Middle frontal gyrus (tissue), 1 donor: ENCODE results near the gene PSMD13.
"Not testable (repeated sequence)": the region's sequence is repeated elsewhere in the genome, so short reads cannot be mapped to it uniquely, and the experiment has no call there.

ENCODE experiments used
- DNase-seq: peaks from one replicate; pipeline ENCODE4 v3.0.0-alpha.2; 2015; ENCODE audit warnings: low spot score; ENCODE audit errors: extremely low spot score

PSMD13 gene

GRCh38 chr11:249062-249461, 12.3 kb downstream of the PSMD13 start:
- no peak for DNase-seq

- DNase-seq: no peak
Observed at GRCh38 chr11:250274-250673, 13.5 kb downstream of the PSMD13 start.

GRCh38 chr11:250740-251299, 14.0 kb downstream of the PSMD13 start:
- DNase-seq: no peak

GRCh38 chr11:251550-251949, 14.8 kb downstream of the PSMD13 start:
- no peak for DNase-seq

- DNase-seq: no peak
Observed at GRCh38 chr11:252666-253065, 15.9 kb downstream of the PSMD13 start.

DNA sequence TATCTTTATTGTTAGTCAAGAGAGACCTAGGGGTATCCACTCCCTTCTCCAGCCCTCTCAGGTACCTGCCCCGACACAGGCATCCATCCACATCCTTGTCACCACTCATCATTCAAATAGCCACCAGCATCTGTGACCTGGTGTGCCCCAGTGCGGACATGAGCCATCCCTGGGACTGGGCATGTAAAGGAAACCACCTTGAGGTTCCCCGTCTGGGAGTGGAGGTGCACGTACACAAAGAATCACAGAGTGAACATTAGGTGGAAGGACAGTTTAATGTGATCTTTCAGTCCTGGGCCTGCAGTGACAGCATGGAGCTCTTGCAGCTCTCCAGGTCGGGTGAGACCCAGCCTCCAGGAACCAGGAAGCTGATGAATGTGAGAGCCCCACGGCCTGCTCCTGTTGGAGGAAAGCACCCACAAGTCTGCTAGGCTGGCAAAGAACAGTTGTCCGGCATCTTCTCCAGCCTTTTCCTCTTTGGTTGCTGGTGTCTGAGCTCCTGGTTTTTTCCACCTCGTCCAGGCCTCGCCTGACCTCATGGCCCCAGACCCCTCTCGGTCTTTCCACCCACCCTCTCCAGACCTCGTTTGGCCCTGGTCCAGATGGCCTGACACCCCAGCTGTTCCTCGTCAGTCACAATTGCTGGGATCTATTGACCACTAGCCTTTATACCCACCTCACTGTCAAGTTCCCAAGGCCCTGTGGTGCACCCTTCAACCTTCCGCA, 16.5 kb downstream of the PSMD13 start:
- no peak for DNase-seq

DNA sequence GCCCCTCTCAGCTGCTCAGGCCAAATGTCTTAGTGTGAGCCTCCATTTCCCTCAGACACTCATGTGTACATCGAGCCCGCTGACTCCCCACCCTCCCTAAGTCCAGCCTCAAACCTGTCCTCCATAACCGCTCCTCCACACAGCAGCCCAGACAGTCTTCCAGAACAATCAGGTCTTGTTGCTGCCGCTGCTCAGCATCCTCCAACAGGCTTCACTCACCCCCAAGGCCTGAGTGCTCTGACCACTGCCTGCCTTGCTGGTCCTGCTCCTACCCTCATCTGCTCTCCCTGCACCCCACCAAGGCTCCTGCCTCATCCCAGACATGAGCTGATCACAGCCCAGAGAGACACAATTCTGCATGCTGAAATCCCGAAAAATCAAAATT, 17.1 kb downstream of the PSMD13 start:
- no peak for DNase-seq

DNA sequence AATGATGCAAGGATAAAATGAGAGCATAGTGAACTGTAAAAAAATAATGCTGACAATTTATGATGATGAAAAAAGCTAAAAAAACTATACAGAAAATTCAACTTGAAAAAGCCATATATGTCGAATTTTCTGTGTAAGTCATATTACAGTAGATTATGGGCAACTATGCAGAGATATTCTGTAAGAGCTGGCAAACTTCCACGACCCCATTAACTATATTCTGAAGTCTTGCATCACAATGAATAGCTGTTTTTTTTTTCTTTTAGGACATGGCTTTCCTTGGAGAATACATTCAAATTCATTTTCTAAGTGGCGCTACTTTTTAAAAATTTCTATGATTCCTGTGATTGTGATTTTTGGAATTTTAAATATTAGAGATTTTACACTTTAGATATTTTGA, 18.4 kb downstream of the PSMD13 start:
- DNase-seq: no peak

DNA sequence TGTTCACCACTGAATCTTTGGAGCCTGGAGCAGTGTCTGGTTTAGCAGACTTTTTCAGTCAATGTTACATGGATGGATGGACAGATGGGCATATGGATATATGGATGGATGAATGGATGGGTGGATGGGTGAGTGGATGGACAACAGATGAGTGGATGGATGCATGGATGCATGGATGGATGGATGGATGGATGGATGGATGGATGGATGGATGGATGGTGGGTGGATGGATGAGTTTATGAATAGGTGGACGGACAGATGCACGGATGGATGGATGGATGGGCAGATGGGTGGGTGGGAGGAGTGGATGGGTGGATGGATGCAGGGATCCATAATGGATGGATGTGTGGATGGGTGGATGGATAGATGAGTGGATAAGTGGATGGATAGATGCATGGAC, 19.0 kb downstream of the PSMD13 start:
- DNase-seq: no peak

- DNase-seq: no peak
Observed at GRCh38 chr11:256952-257737, 20.4 kb downstream of the PSMD13 start.

GRCh38 chr11:257766-258493, 21.2 kb downstream of the PSMD13 start:
- no peak for DNase-seq

GRCh38 chr11:259413-259812, 22.6 kb downstream of the PSMD13 start:
- DNase-seq: no peak

GRCh38 chr11:261624-262023, 24.8 kb downstream of the PSMD13 start:
- DNase-seq: no peak

- DNase-seq: no peak
Observed at GRCh38 chr11:266676-267439, 30.1 kb downstream of the PSMD13 start.

DNA sequence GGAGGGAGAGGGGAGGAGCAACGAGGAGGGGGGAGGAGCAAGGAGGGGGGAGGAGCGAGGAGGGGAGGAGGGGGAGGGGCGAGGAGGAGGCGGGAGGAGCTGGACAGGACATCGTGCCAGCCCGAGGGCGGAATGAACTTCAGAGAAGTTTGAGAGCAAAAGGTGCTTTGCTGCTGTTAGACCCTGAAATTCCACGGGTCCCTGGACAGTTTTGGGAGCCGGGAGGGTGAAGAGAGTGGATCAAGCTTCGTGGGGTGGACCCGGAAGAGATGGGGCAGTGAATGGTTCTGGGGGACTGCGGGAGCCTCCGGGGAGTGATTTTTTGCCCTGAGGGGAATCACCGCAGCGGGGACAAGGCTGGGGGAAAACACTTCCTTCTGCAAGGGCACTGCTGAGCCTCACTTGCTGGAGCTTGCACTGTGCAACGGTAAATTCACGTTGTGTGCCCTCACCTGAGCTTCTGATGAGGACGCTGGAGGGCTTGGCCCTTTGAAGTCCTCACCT, 30.8 kb downstream of the PSMD13 start:
- no peak for DNase-seq

DNA sequence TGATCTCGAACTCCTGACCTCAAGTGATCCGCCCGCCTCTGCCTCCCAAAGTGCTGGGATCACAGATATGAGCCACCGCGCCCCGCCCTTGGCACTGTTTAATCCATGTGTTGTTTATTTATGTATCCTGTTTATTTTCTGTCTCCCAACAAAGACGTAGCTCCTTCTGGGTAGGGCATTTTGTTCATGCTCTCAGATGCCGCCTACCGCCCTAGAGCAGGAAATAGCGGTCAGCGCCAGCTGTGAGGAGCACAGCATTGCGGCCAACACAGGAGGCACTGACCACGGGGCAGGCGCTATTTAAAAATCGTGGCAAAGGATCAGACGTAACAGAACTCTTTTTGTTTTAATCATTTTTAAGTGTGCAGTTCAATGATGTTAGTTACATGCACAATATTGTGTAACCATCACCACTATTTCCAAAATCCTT, 32.0 kb downstream of the PSMD13 start:
- DNase-seq: not testable (repeated sequence)

DNA sequence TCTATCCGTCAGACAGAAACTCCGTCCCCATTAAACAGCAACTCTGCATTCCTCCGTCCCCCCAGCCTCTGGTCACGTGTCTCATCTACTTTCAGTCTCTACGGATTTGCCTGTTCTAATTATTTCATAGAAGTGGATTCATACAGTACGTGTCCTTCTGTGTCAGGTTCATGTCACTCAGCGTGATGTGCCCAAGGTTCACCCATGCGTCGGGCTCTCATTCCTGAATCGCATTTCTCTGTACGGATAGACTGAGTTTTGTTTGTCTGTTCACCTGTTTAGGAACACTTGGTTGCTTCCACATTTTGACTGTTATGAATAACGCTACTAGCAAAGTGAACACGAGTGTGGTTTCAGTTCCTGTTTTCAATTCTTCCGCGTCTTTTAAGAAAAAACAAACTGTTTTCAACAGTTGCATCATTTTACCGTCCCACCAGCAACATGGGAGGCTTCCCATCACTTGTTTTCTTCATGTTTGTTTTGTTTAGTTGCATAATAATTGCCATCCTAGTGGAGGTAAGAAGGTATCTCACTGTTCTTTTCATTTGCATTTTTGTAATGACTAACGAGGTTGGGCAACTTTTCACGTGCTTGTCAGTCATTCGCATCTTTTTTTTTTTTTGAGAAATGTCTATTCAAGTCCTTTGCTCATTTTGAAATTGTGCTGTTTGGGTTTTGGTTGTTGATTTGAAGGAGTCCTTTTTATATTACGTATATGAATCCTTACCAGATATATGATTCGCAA, 32.5 kb downstream of the PSMD13 start:
- no peak for DNase-seq

GRCh38 chr11:270451-271318, 33.9 kb downstream of the PSMD13 start:
- DNase-seq: no peak

DNA sequence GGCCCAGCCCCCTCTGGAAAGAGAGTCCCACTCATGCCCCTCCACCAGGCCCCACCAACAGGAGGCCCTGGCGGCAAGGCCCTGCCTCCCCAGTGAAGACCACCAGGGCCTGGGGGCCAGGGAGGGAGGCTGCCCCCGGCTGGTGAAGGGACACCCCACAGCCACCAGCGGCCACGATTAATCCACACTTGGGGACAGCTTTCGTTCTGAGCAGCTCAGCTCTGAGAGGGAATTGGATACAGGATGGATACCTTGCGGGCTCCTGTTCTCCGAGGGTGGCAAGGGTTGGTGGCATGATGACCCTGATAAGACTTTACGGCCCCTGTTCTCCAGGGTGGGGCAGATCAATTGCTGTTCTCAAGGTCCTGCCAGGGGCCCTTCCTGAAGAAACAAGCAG, 34.5 kb downstream of the PSMD13 start:
- DNase-seq: no peak
